Measurements from ENCODE around the gene TNFRSF18. TPM values are rescaled to one million over a fixed set of nuclear protein-coding genes. Genes with fewer than 3 reads are reported as not detected.

TNFRSF18 gene
- total RNA-seq, 2 donors from 2014 or later, result 0.55 TPM; not detected in 1

DNA sequence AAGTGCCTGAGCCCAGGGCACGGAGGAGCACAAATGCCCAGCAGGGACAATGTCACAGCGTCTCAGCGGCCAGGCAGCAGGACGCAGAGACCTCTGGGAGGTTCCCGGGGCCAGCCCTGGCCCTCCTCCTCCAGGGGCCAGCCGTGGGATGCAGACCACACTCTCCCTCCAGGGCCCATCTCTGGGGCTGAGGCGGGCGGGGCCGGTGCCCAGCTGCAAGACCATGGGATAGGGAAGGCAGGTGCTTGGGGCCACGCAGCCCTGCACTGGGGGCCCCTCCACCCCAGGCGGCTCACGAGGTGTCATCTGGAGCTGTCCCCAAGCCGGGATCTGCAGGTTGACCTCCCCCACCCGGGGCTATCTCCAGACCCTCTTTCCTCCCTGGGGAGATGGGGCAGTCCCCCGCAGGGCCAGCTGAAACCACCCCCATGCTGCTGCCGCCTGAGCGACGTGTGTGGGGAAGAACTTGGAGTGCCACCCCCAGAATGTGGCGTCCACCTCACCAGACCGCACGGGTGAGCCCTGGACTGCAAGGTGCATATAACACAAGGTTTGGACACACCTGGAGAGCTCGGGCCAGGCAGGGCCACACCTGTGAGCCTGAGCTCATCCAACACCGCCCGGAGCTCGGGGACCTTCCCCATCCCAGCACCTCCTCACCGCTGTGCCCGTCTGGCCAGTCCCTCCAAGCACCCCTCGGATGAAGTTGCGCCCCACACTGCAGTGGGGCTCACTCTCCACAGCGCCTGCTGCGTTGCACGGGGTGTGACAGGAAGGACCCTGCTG is 36.8 kb downstream of the TNFRSF18 start:
- TF ChIP-seq CTCF (IDR thresholded peaks at IDR 0.05), result no peak
- H3K4me1 ChIP-seq, result peaks cover 0 to 9% of the 10 kb centered on the region in 2 donors
- DNase-seq (ENCODE audit: low spot score), result no peak
- no peak overlapping the region for H3K4me3 ChIP-seq
- H3K27ac ChIP-seq, result no peak overlapping the region
- peaks cover 0 to 18% of the 10 kb centered on the region in 2 donors for H3K27me3 ChIP-seq
- no peaks in the 10 kb centered on the region for H3K36me3 ChIP-seq
- no peaks in the 10 kb centered on the region for H3K9me3 ChIP-seq

- H3K27me3 ChIP-seq, result peaks cover 0 to 18% of the 10 kb centered on the region in 2 donors
- H3K27ac ChIP-seq, result no peak overlapping the region
- no peak overlapping the region for H3K4me3 ChIP-seq
- no peaks in the 10 kb centered on the region for H3K9me3 ChIP-seq
- no peak for TF ChIP-seq CTCF (IDR thresholded peaks at IDR 0.05)
- no peak for DNase-seq (ENCODE audit: low spot score)
- no peaks in the 10 kb centered on the region for H3K36me3 ChIP-seq
- peaks cover 0 to 5% of the 10 kb centered on the region in 2 donors for H3K4me1 ChIP-seq
These were observed 37.7 kb downstream of the TNFRSF18 start for GRCh38 chr1:1168451-1169411.

DNA sequence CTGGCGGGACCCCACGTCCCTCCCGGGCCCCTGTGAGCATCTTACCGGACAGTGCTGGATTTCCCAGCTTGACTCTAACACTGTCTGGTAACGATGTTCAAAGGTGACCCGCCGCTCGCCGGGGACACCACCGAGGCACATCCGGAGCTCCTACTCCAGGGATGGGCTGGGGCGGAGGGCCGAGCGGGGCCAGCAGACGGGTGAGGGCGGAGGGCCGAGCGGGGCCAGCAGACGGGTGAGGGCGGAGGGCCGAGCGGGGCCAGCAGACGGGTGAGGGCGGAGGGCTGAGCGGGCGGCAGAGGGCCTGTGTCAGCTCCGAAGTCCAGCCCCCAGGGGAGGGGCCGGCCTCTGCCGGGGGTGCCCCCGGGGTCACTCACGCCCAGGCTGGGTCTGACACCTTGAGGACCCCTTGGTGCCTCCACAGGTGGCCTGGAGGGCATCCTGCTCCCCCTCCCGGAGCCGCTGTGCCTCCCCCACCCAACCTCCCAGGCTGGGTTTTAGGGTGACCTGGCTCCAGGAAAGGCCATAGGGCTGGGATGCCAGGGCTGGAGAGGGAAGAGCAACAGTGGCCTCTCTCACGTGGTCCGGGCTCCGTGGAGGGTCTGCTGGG is 38.4 kb downstream of the TNFRSF18 start:
- no peak overlapping the region for H3K27ac ChIP-seq
- H3K9me3 ChIP-seq, result no peaks in the 10 kb centered on the region
- peaks cover 0 to 11% of the 10 kb centered on the region in 2 donors for H3K27me3 ChIP-seq
- H3K4me3 ChIP-seq, result no peak overlapping the region
- no peaks in the 10 kb centered on the region for H3K36me3 ChIP-seq
- TF ChIP-seq CTCF (IDR thresholded peaks at IDR 0.05), result no peak
- H3K4me1 ChIP-seq, result no peaks in the 10 kb centered on the region
- no peak for DNase-seq (ENCODE audit: low spot score)

GRCh38 chr1:1167398-1167821 is 39.0 kb downstream of the TNFRSF18 start:
- no peak for TF ChIP-seq CTCF (IDR thresholded peaks at IDR 0.05)
- no peaks in the 10 kb centered on the region for H3K36me3 ChIP-seq
- no peak for DNase-seq (ENCODE audit: low spot score)

DNA sequence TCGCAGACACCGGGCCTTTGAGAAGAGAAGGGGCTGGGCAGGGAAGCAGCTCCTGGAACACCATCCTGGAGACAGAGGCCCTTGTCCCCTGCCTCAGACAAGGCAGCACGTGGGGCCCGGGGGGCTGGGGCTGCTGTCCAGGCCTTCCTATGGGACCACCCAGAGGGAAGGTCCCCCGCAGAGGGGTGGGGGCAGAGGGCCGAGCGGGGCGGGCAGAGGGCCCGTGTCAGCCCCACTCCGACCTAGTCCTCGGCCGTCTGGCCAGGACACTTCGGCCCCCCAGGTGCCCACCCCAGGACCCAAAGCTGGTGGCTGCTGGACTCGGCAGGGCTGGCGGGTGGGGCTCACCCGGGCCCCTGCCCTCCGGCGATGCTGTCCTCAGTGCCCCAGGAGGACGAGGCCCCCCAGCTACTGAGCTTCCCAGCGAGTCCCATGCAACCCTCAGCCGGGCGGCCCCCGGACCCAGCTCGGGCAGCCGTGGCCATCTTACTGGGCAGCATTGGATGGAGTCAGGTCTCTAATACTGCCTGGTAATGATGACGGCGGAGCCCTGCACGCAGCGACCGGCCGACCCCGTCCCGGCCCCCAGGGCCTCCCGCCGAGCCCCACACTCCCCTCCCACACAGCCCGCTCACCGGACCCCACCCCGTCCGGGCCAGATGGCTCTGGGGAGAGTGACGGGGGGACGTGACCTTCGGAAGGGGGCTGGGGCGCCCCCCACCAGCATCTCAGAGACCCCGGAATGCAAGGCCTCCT is 39.6 kb downstream of the TNFRSF18 start:
- Histone ChIP-seq H3K4me3 (no peak overlapping the region), H3K9me3 (no peaks in the 10 kb centered on the region), H3K4me1 (no peaks in the 10 kb centered on the region), H3K27ac (no peak overlapping the region), H3K36me3 (no peaks in the 10 kb centered on the region), H3K27me3 (peaks cover 0 to 5% of the 10 kb centered on the region in 2 donors)
- TF ChIP-seq CTCF (IDR thresholded peaks at IDR 0.05), result no peak
- no peak for DNase-seq (ENCODE audit: low spot score)

More at GRCh38 chr1:1167398-1167821, 39.0 kb downstream of the TNFRSF18 start:
- Histone ChIP-seq H3K4me1 (no peaks in the 10 kb centered on the region), H3K9me3 (no peaks in the 10 kb centered on the region), H3K27ac (no peak overlapping the region), H3K27me3 (peaks cover 0 to 9% of the 10 kb centered on the region in 2 donors), H3K4me3 (no peak overlapping the region)

Data from right atrium auricular region (tissue), 2 donors.